Measurements from ENCODE around the gene ZNF440.

DNA sequence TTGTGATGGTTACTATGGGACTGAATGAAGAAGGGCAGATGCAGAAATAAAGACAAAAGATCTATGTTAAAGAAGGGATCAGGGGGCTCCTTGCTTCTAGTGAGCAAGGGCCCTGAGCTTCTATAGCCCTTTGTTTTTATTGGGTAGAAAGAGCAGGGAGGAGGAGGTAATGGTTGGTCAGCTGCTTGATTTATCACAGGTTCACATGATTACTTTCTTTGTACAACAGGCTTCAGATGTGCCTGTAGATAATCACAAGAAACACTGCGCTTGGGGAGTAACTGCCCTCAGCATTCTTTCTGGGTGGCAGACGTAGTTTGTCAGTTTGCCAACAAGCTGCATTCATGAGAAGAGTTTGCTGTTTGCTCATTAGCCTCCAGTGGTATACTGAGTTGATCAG is 29.6 kb downstream of the ZNF440 start:
- TF ChIP-seq, protein P1, sequence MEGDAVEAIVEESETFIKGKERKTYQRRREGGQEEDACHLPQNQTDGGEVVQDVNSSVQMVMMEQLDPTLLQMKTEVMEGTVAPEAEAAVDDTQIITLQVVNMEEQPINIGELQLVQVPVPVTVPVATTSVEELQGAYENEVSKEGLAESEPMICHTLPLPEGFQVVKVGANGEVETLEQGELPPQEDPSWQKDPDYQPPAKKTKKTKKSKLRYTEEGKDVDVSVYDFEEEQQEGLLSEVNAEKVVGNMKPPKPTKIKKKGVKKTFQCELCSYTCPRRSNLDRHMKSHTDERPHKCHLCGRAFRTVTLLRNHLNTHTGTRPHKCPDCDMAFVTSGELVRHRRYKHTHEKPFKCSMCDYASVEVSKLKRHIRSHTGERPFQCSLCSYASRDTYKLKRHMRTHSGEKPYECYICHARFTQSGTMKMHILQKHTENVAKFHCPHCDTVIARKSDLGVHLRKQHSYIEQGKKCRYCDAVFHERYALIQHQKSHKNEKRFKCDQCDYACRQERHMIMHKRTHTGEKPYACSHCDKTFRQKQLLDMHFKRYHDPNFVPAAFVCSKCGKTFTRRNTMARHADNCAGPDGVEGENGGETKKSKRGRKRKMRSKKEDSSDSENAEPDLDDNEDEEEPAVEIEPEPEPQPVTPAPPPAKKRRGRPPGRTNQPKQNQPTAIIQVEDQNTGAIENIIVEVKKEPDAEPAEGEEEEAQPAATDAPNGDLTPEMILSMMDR (IDR thresholded peaks at IDR 0.05), result no peak
- no peak for TF ChIP-seq POLR2AphosphoS5 (IDR thresholded peaks at IDR 0.05)

Data from suprapubic skin (tissue), 3 donors.